Neural progenitor cell (in vitro differentiated cells): ENCODE measurements around the gene PCSK5. TPM values are rescaled to one million over a fixed set of nuclear protein-coding genes. Genes with fewer than 3 reads are reported as not detected.

ENCODE experiments used
- DNase-seq: peaks from one replicate; pipeline ENCODE4 v3.0.0-alpha.2; 2016; ENCODE audit warnings: low spot score
- H2AFZ ChIP-seq: fragments of 200-600 bp; sonication (generic); replicated peaks from 2 replicates; pipeline ENCODE4 v1.6.1; 2016; ENCODE audit warnings: antibody characterized with exemption
- H3F3A ChIP-seq: fragments of 200-600 bp; sonication (generic); 2 replicates; pipeline ENCODE4 v1.6.1; 2016; ENCODE audit warnings: antibody characterized with exemption, low read depth
- H3K27ac ChIP-seq: fragments of 200-600 bp; sonication (generic); 2 replicates; pipeline ENCODE4 v1.5.1; 2016; ENCODE audit warnings: mild to moderate bottlenecking
- H3K27me3 ChIP-seq: fragments of 200-600 bp; sonication (generic); 2 replicates; pipeline ENCODE4 v1.6.1; 2016; ENCODE audit warnings: mild to moderate bottlenecking, moderate library complexity
- H3K36me3 ChIP-seq: fragments of 200-600 bp; sonication (generic); 2 replicates; pipeline ENCODE4 v1.5.1; 2016
- H3K4me1 ChIP-seq: fragments of 200-600 bp; sonication (generic); 2 replicates; pipeline ENCODE4 v1.6.1; 2016; ENCODE audit warnings: mixed run types
- H3K4me2 ChIP-seq: fragments of 200-600 bp; sonication (generic); 2 replicates; pipeline ENCODE4 v1.6.1; 2016
- H3K4me3 ChIP-seq: fragments of 200-600 bp; sonication (generic); 2 replicates; pipeline ENCODE4 v1.5.1; 2016
- H3K79me2 ChIP-seq: fragments of 200-600 bp; sonication (generic); 2 replicates; pipeline ENCODE4 v1.6.1; 2016; ENCODE audit warnings: low read depth
- H3K9ac ChIP-seq: fragments of 200-600 bp; sonication (generic); 2 replicates; pipeline ENCODE4 v1.6.1; 2016
- H3K9me3 ChIP-seq: fragments of 200-600 bp; sonication (generic); 2 replicates; pipeline ENCODE4 v1.5.1; 2016; ENCODE audit warnings: low read depth
- H4K20me1 ChIP-seq: fragments of 200-600 bp; sonication (generic); 2 replicates; pipeline ENCODE4 v1.6.1; 2016; ENCODE audit warnings: low read depth
- H3K27ac Mint-ChIP-seq: 3 replicates; pipeline ENCODE4 v1.8.0; 2021; ENCODE audit warnings: mixed read lengths
- H3K27me3 Mint-ChIP-seq: 2 replicates; pipeline ENCODE4 v1.8.0; 2022; ENCODE audit warnings: low read depth, mild to moderate bottlenecking, inconsistent platforms, moderate library complexity, mixed read lengths; ENCODE audit not compliant: insufficient read depth
- H3K36me3 Mint-ChIP-seq: 3 replicates; pipeline ENCODE4 v1.8.0; 2021; ENCODE audit warnings: mixed read lengths
- H3K4me1 Mint-ChIP-seq: 3 replicates; pipeline ENCODE4 v1.8.0; 2021; ENCODE audit warnings: mixed read lengths
- H3K4me3 Mint-ChIP-seq: 3 replicates; pipeline ENCODE4 v1.8.0; 2021; ENCODE audit warnings: mild to moderate bottlenecking, moderate library complexity, mixed read lengths
- H3K9me3 Mint-ChIP-seq: 3 replicates; pipeline ENCODE4 v1.8.0; 2020; ENCODE audit warnings: mixed read lengths
- EZH2 ChIP-seq: fragments of 200-600 bp; sonication (generic); IDR thresholded peaks from 2 replicates; pipeline ENCODE4 v1.6.1; 2017; ENCODE audit warnings: antibody characterized with exemption, mild to moderate bottlenecking, moderate library complexity
- EZH2phosphoT487 ChIP-seq: fragments of 200-600 bp; sonication (generic); IDR thresholded peaks from 2 replicates; pipeline ENCODE4 v1.6.1; 2017; ENCODE audit warnings: antibody characterized with exemption
- total RNA-seq: library from RNA; depleted of rRNA; stranded (reverse); fragments of >200 nt; gene quantifications from 2 replicates; pipeline ENCODE4 v1.2.3, GENCODE V29; 2015; ENCODE audit warnings: low replicate concordance
- TF ChIP-seq, protein P1 (sequence below): fragments of 200-600 bp; sonication (generic); IDR thresholded peaks from 2 replicates; pipeline ENCODE4 v1.5.1; 2017; ENCODE audit warnings: antibody characterized with exemption, mild to moderate bottlenecking

The PCSK5 gene
- total RNA-seq, 1 donor from 2014 or later = 23.4 TPM

DNA sequence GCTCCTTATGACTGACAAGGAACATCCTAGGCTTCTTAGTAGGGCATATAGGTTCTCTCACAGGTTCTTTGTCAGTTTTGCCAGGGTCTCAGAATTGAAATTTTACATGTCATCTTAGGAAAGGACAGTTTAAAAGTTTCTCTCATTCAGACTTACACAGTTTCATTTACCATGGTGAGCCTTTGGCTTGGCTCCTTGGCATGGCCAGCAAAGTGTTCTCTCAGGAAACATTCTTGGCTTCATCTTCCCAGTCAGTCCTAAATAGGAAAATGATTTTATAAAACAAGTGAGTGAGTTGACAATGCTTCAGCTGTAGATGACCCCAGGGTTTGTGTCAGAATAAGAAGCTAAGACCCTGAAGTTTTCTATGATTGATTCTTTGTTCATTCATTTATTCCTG, 191.6 kb downstream of the PCSK5 start:
- Histone ChIP-seq H3K27ac (no peak overlapping the region), H3K9me3 (no peaks in the 10 kb centered on the region), H3K4me2 (no peak overlapping the region), H3K36me3 (peaks cover 8% of the 10 kb centered on the region), H3K4me3 (no peak overlapping the region), H2AFZ (no peak overlapping the region), H3F3A (no peaks in the 10 kb centered on the region), H3K79me2 (no peaks in the 10 kb centered on the region), H3K9ac (no peak overlapping the region), H3K4me1 (no peaks in the 10 kb centered on the region), H3K27me3 (no peaks in the 10 kb centered on the region), H4K20me1 (no peaks in the 10 kb centered on the region)
- peaks cover under 1% of the 10 kb centered on the region for H3K27me3 Mint-ChIP-seq
- no peak overlapping the region for H3K4me3 Mint-ChIP-seq
- no peaks in the 10 kb centered on the region for H3K4me1 Mint-ChIP-seq
- no peak for TF ChIP-seq EZH2
- no peak for TF ChIP-seq EZH2phosphoT487
- TF ChIP-seq, protein P1, sequence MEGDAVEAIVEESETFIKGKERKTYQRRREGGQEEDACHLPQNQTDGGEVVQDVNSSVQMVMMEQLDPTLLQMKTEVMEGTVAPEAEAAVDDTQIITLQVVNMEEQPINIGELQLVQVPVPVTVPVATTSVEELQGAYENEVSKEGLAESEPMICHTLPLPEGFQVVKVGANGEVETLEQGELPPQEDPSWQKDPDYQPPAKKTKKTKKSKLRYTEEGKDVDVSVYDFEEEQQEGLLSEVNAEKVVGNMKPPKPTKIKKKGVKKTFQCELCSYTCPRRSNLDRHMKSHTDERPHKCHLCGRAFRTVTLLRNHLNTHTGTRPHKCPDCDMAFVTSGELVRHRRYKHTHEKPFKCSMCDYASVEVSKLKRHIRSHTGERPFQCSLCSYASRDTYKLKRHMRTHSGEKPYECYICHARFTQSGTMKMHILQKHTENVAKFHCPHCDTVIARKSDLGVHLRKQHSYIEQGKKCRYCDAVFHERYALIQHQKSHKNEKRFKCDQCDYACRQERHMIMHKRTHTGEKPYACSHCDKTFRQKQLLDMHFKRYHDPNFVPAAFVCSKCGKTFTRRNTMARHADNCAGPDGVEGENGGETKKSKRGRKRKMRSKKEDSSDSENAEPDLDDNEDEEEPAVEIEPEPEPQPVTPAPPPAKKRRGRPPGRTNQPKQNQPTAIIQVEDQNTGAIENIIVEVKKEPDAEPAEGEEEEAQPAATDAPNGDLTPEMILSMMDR = no peak
- peaks cover 15% of the 10 kb centered on the region for H3K9me3 Mint-ChIP-seq
- H3K27ac Mint-ChIP-seq = no peak overlapping the region
- H3K36me3 Mint-ChIP-seq = peaks cover 26% of the 10 kb centered on the region
- no peak for DNase-seq

DNA sequence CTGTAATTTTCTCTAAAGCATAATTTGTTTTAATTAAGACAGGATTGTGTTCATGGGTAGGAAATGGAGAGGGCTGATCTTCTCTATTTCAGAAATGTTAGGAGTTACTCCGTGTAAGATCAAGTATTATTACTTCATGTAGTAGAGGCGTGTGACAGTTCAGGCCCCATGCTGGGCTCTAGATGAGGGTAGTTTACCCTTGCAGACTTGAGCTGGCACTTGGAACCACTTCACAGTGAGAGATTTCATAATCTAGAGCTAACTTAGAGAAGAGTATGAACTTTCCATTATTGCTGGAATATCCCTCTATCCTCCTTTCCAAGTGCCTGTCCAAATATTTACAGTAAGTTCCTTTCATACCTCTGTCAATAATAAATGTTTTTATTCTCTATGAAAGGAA, 195.1 kb downstream of the PCSK5 start:
- H3K4me2 ChIP-seq = no peak overlapping the region
- no peaks in the 10 kb centered on the region for H3K27me3 ChIP-seq
- no peaks in the 10 kb centered on the region for H3K36me3 ChIP-seq
- H3K4me3 Mint-ChIP-seq = no peak overlapping the region
- H3K27ac Mint-ChIP-seq = no peak overlapping the region
- TF ChIP-seq, protein P1 = no peak
- no peak for TF ChIP-seq EZH2
- TF ChIP-seq EZH2phosphoT487 = no peak
- H3K4me3 ChIP-seq = no peak overlapping the region
- H3K9me3 ChIP-seq = no peaks in the 10 kb centered on the region
- H3K27me3 Mint-ChIP-seq = no peaks in the 10 kb centered on the region
- H3K4me1 ChIP-seq = no peaks in the 10 kb centered on the region
- no peak overlapping the region for H3K9ac ChIP-seq
- peaks cover 15% of the 10 kb centered on the region for H3K36me3 Mint-ChIP-seq
- no peaks in the 10 kb centered on the region for H3F3A ChIP-seq
- H2AFZ ChIP-seq = no peak overlapping the region
- DNase-seq = no peak
- no peaks in the 10 kb centered on the region for H4K20me1 ChIP-seq
- H3K9me3 Mint-ChIP-seq = no peaks in the 10 kb centered on the region
- no peak overlapping the region for H3K27ac ChIP-seq
- no peaks in the 10 kb centered on the region for H3K79me2 ChIP-seq
- no peaks in the 10 kb centered on the region for H3K4me1 Mint-ChIP-seq

DNA sequence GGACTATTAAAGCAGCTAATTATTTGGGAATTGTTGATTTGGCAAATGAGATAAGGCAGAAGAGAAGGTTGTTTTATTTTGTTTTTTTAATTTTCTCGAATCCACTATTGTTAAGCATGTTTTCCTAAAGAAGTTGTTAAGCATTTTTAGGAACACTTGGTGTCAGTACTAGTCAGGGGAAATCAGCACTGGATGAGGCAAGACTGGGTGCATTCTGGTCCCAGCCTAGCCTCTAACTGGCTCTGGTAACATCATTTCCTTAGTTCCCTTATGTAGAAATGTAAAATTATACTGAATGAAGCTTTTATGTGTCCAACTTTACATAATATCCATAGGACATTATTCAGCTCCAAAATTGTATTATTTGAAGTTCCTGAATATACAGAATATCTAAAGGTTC, 196.1 kb downstream of the PCSK5 start:
- H3K4me3 Mint-ChIP-seq = no peak overlapping the region
- no peak overlapping the region for H2AFZ ChIP-seq
- no peak for DNase-seq
- no peaks in the 10 kb centered on the region for H3K9me3 Mint-ChIP-seq
- no peaks in the 10 kb centered on the region for H3K27me3 Mint-ChIP-seq
- TF ChIP-seq, protein P1 = no peak
- no peak for TF ChIP-seq EZH2
- no peak for TF ChIP-seq EZH2phosphoT487
- no peak overlapping the region for H3K9ac ChIP-seq
- no peak overlapping the region for H3K4me3 ChIP-seq
- H3K27ac Mint-ChIP-seq = no peak overlapping the region
- no peaks in the 10 kb centered on the region for H3K79me2 ChIP-seq
- no peaks in the 10 kb centered on the region for H3K4me1 ChIP-seq
- H3K4me2 ChIP-seq = no peak overlapping the region
- no peak overlapping the region for H3K27ac ChIP-seq
- H3K27me3 ChIP-seq = no peaks in the 10 kb centered on the region
- H3K9me3 ChIP-seq = no peaks in the 10 kb centered on the region
- H4K20me1 ChIP-seq = no peaks in the 10 kb centered on the region
- H3K4me1 Mint-ChIP-seq = no peaks in the 10 kb centered on the region
- H3K36me3 Mint-ChIP-seq = peaks cover 16% of the 10 kb centered on the region
- no peaks in the 10 kb centered on the region for H3F3A ChIP-seq
- H3K36me3 ChIP-seq = no peaks in the 10 kb centered on the region

DNA sequence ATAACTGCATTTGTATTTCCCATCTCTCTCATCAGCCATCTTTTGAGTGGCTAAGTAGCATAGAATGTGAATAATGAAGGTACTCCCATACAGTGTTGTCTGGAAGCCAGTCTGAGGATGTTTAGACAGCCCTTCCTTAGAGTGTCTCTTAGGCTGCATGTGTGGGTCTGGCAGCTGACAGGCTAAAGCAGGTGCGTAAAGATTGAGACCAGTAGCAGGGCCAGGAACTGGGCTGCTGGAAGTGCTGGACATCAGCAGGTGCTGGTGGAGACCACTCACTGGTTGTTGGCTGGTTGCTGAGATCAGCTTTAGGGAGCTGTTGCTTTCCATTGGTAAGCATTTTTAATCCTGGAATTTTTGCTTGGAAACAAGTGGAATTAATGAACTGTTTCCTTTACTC, 197.5 kb downstream of the PCSK5 start:
- H3K9me3 Mint-ChIP-seq = peaks cover 3% of the 10 kb centered on the region
- H3K36me3 Mint-ChIP-seq = peaks cover 16% of the 10 kb centered on the region
- Histone ChIP-seq H3K9ac (no peak overlapping the region), H3F3A (no peaks in the 10 kb centered on the region), H3K4me3 (no peak overlapping the region), H3K27ac (no peak overlapping the region), H3K9me3 (no peaks in the 10 kb centered on the region), H2AFZ (no peak overlapping the region), H3K4me2 (no peak overlapping the region), H4K20me1 (no peaks in the 10 kb centered on the region), H3K36me3 (no peaks in the 10 kb centered on the region), H3K79me2 (no peaks in the 10 kb centered on the region), H3K4me1 (no peaks in the 10 kb centered on the region), H3K27me3 (no peaks in the 10 kb centered on the region)
- no peaks in the 10 kb centered on the region for H3K27me3 Mint-ChIP-seq
- H3K27ac Mint-ChIP-seq = no peak overlapping the region
- H3K4me3 Mint-ChIP-seq = no peak overlapping the region
- TF ChIP-seq EZH2phosphoT487 = no peak
- no peak for TF ChIP-seq EZH2
- TF ChIP-seq, protein P1 = no peak
- DNase-seq = no peak
- H3K4me1 Mint-ChIP-seq = no peaks in the 10 kb centered on the region
